GM19239 (cell line): Measurements from ENCODE around the gene CELA3A.

Source experiments
- DNase-seq: peaks from one replicate; pipeline ENCODE4 v3.0.0; 2011; ENCODE audit warnings: low spot score; ENCODE audit not compliant: insufficient read length
- FAIRE-seq: peaks from 2 replicates; lab custom pipeline; 2011; peaks lifted over from hg19 to GRCh38; lab: Jason Lieb, UNC

CELA3A gene

DNA sequence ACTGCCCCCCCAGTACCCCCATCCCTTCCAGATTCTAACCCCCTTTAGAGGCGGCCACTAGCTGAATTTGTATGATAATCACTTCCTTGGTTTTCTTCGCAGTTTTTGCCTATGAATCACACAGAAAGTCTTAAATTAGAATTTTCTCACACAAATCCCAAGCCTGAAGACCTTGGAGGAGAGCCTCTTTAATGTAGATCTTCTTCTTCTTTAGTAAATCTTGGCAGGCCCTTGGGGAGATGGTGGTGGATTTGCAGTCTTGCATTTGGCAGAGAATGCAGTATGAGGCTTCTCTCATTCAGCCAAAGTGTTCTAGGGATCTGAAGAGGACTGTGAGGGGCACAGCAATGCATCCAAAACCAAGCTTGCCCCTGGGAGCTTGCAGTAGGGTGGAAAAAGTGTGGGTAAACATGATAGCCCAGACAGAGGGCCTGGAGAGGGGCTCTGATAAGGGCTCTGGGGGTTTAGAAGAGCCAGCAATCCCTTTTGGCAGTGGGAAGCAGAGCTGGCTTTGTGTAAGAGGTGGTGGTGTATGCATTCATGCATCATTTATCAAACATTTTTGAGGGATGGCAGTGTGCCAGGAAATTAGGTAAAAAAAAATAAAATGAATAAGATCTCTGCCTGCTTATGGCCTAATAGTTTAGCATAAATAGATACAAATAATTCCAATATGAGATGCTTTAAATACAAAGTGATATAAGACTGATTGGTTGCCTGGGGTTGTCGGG lies 43.4 kb downstream of the CELA3A start:
- DNase-seq (no peak), FAIRE-seq (no peak)

DNA sequence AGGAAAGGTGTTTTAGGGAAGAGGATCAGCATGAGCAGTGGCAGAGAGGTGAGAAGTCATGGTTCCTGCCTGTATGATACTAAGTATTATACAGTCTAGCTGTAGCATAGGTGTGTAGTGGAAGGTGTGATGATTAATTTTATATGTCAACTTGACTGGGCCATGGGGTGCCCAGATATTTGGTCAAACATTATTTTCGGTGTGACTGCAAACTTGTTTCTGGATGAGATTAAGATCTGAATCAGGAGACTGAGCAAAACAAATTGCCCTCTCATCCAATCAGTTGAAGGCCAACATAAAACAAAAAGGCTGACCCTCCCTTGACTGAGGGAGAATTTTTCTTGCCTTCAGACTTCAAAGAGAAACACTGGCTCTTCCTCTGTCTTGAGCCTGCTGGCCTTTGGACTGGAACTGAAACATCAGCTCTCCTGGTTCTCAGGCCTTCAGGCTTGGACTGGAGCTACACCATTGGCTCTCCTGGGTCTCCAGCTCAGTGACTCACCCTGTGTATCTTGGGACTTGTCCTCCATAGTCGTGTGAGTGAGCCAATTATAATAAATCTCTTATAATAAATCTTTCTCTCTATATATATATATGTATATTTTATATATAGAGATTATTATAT lies 44.3 kb downstream of the CELA3A start:
- no peak for FAIRE-seq
- no peak for DNase-seq

DNA sequence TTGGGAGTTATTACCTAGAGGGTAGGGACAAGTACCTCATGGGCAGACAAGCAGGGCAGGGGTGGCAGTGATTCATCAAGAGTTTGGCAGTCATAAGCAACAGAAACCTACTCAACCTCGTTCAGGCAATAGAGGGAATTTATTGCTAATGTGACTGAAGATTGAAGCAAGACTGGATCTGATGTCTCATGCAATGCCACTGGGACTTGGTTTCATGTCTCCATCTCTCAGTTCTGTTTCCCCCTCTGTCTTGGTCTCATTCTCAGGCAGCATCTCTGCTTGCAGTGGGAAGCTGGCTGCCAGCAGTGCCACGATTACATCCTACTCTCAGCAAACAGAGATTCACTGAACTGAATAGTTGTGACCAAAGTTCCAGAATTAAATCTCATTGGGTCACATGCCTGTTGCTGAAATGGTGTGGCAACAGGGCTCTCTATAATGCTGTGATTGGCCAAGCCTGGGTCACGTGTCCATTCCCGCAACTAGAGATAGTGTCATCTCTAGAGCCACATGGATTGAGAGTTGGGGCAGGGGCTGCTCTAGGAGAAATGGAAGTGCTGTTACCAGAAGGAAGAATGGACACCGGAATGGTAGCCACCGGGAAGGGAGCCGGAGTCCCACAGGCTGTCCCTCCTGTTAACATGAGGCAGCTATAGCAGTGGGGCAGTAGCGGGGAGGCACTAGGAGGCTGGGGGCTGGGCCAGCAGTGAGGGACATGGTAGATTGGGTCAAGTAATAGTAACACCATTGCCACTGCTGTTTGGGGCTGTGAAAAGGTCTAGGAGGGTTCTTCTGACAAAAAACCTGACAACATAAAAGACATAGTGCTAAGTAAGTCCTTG lies 47.1 kb downstream of the CELA3A start:
- DNase-seq (no peak), FAIRE-seq (peak; percentile 62)

DNA sequence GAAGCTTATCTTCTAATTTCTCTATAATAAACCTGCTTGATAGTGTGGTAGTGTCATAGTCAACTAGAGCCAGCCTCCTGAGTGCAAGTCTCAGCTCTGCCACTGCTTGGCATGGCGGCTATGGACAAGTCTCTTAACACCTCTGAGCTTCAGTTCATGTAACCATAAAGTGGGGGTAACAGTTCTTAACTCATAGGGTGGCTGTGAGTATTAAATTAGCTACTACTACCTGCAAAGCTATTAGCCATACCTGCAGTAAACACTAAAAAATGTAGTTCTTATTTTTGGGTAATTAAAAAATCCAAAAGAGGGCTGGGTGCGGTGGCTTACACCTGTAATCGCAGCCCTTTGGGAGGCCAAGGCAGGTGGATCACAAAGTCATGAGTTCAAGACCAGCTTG lies 48.9 kb downstream of the CELA3A start:
- FAIRE-seq, result no peak
- DNase-seq, result no peak

DNA sequence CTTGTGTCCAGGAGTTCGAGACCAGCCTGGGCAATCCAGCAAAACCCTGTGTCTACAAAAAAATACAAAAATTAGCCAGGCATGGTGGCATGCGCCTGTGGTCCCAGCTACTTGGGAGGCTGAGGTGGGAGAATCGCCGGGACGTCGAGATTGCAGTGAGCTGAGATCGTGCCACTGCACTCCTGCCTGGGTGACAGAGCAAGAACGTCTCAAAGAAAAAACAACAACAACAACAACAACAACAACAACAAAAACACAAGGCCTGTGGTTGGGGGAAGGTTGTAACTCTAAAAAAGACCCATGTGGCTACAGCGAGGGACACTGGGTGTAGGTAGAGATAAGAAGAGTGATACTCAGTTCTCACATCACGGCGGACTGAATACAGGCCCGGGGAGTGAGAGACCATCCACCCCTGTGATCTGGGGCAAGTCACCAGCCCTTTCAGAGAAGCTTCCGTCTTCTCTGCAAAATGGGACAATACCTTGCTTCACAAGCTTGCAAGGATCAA lies 50.2 kb downstream of the CELA3A start:
- DNase-seq, result no peak
- no peak for FAIRE-seq

DNA sequence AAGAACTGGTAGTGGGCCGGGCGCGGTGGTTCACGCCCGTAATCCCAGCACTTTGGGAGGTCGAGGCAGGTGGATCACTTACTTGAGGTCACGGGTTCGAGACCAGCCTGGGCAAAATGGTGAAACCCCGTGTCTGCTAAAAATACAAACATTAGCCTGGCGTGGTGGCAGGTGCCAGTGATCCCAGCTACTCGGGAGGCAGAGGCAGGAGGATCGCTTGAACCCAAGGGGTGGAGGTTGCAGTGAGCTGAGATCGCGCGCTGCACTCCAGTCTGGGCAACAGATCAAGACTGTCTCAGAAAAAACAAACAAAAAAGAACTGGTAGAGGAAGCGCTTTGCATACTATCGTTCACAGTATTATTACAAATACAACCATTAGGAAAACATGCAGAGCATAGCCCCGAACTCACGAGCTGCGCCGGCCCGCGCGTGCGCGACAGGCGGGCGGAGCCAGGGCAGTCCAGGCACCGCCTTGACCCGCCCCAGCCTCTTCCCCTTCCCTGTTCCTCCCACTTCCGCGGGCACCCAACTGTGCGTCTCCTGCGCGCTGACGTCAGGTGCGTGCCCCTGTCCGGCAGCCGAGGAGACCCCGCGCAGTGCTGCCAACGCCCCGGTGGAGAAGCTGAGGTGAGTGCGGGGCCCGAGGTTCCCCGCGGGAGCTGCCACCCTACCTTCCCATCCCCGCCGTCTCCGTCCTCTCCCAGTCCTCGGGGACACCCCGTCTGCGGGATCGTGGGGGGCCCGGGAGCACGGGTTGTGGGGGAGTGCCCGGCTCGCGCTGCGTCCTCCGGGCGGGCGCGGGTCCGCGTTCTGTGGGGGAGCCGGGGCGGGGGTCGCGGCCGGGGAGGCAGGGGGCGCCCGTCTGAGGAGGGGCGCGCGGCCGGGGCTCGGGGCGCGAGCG lies 50.9 kb downstream of the CELA3A start, which contains the start of gene CDC42:
Gene CDC42, plus strand, starts transcription at position 595 of the 902 bp plus-strand sequence. CDS start 25,770 bp downstream, outside the sequence.
- FAIRE-seq, result peak; percentile 90
- DNase-seq, result peak; percentile 90

DNA sequence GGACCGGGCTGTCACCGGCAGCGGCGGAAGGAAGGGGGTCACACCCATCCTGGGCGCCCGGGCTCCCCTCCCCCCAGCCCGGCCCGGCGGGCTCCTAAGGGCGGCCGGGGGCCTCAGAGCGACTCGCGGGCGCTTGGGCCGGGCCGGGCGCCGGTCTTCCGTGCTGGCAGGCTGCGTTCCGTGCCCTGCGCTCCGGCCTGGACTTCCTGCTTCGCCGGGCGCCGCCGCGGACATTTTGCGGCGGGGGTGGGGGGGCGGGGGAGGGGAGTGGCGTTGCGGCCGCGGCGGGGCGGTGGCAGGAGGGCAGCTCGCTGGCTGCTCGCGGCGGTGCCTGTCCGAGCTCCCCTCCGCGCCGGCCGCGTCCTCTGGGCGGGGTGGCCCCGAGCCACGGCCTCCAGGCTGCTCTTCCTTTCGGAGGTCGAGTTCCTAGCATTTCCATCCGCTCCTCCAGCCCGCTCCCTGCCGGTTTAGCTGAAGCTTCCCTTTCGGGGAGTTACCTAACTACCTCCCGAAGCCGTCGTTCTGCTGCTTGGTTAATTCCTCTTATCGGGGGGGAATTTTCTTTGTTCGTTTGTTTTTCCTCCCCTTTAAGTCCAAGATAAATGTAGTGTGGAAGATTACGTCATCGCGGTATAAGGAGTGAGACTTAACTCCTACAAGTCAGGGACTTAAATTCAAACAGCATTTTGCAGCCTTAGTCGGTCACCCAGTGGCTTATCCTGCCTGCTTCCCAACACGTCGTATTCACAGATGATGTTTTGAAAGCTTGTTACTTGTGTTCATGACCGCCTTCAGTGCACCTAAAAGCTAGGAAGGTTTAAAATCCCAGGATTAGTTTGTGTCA lies 51.8 kb downstream of the CELA3A start:
- peak; percentile 28 for DNase-seq
- FAIRE-seq, result peak; percentile 89

DNA sequence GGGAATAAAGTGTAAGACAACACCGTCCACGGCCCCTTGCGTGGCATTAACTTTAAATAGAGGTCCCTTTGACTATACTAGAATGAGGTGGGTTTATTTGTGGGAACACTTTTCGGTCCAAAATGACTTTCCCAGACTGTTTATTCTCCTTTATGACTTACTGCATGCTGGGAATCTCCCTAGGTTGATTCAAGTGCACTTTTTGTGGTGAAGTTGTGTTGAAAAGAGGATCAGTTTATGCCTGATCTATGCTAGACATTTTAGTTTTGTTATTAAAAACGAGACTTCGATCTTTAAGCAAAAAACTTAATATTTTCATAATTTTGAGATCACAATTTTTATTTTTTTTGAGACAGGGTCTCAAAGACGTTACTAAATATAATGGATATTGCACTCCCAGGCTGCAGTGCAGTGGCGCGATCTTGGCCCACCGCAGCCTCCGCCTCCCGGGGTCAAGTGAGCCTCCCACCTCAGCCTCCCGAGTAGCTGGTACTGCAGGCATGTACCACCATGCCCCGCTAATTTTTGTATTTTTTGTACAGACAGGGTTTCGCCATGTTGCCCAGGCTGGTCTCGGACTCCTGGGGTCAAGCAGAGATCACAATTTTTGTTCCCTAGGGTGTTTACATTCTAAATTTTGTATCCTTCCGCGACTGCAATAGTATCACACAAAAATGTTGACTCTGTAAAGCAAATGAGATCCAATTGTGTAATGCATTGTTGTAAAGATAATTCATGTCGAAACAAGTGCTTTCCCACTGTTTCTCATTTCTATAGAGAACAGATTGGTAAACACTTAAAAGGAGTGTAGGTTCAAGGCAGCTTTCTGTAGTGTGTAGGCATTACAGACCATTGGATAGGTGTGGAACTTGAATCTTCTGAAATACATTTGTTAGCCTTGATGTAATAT lies 52.7 kb downstream of the CELA3A start:
- no peak for FAIRE-seq
- DNase-seq, result no peak

DNA sequence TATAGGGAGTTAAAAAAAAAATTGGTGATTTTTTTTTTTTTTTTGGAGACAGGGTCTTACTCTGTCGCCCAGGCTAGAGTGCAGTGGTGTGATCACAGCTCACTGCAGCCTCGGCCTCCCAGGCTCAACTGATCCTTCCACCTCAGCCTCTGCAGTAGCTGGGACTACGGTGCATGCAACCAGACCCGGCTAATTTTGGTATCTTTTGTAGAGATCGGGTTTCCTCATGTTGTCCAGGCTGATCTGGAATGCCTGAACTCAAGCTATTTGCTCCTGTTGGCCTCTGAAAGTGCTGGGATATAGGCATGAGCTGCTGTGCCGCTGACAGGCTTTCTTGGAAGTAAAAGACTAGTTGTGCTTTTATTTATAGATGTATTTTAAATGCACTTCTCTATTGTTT lies 54.0 kb downstream of the CELA3A start:
- FAIRE-seq (no peak), DNase-seq (no peak)

DNA sequence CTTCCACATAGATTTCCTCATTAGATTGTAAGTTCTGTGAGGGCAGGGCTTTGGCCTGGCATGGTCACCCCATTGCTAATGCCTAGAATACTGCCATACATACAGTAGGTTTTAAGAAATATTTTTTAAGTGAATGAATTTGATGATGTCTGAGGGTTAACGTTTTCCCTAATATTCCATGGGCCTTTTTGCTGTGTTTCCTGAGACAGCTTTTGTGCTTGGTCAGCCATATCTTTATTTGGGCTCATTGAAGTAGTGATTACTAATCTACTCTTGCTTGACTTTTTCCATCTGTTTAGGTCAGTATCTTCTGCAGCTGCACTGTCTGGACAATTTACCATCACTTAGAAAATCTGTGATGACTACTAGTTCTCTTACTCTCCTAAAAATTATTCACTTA lies 54.6 kb downstream of the CELA3A start:
- no peak for DNase-seq
- no peak for FAIRE-seq

DNA sequence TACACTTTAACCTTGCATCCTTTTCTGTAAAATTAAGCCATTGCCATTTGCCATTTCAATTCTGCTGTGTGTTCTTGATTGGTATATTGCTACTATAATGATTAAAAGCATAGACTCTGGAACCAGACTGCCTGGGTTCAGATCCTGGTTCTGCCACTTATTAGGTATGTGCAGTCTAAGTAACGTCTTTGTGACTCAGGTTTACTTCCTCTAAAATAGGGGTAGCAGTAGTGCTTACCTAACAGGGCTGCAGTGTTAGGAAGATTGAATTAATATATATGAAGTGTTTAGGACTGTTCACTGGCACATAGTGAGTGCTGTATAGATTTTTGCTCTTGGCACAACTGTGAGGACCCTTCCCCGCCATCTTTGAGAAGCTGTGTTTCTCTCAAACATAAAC lies 55.5 kb downstream of the CELA3A start:
- DNase-seq, result no peak
- FAIRE-seq, result no peak

DNA sequence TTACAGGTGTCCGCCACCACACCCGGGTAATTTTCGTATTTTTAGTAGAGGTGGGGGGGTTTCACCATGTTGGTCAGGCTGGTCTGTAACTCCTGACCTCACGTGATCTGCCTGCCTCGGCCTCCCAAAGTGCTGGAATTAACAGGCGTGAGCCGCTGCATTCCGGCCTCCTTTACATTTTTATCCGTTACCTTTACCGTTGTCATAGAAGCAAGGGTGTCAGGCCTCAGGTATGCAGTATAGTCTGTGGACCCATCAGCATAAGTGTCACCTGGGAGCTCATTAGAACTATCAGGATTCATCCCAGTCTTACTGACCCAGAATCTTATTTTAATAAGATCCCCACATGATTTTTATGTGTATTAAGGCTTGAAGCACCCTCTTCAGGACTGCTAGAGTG lies 56.4 kb downstream of the CELA3A start:
- no peak for DNase-seq
- FAIRE-seq, result no peak
